CD14-positive monocyte (primary cell): ENCODE data around the gene LSM11. TPM values are rescaled to one million over a fixed set of nuclear protein-coding genes. Genes with fewer than 3 reads are reported as not detected.
A peak's percentile ranks its signal among the peaks of the same experiment; 100 is the strongest.

Experiments
- DNase-seq, 3 donors: peaks; one replicate each; pipeline ENCODE4 v3.0.0-alpha.2; 2011 to 2022
- H2AFZ ChIP-seq: 2 replicates; pipeline ENCODE4 v1.6.0; 2012; ENCODE audit warnings: mild to moderate bottlenecking, low read depth, low read length, inconsistent platforms; ENCODE audit not compliant: insufficient read depth, poor library complexity, severe bottlenecking
- H3K27ac ChIP-seq, 2 donors: 1 replicate in 1 of 2; 2 replicates in 1 of 2; pipeline ENCODE4 v1.5.1; 2012 to 2013; ENCODE audit warnings: low read length in 2 of 2, control low read depth in 1 of 2, inconsistent platforms in 1 of 2, low read depth in 1 of 2, mild to moderate bottlenecking in 1 of 2
- H3K27me3 ChIP-seq, 2 donors: one replicate each; pipeline versions ENCODE4 v1.6.0 to v1.6.1; 2011 to 2013; ENCODE audit warnings: low read length in 2 of 2; ENCODE audit not compliant: control insufficient read depth in 2 of 2, insufficient read depth in 2 of 2
- H3K36me3 ChIP-seq, 2 donors: replicated peaks in 1 of 2; 1 replicate in 1 of 2; 2 replicates in 1 of 2; pipeline versions ENCODE4 v1.5.1 to v1.6.1; 2012 to 2013; ENCODE audit warnings: low read length in 2 of 2, control low read depth in 1 of 2, inconsistent platforms in 1 of 2, mild to moderate bottlenecking in 1 of 2; ENCODE audit not compliant: insufficient read depth in 2 of 2, control insufficient read depth in 1 of 2
- H3K4me1 ChIP-seq, 2 donors: 1 replicate in 1 of 2; 2 replicates in 1 of 2; pipeline versions ENCODE4 v1.5.1 to v1.6.1; 2012 to 2013; ENCODE audit warnings: low read length in 2 of 2, control low read depth in 1 of 2, inconsistent platforms in 1 of 2, mild to moderate bottlenecking in 1 of 2, moderate library complexity in 1 of 2; ENCODE audit not compliant: insufficient read depth in 2 of 2, control insufficient read depth in 1 of 2
- H3K4me2 ChIP-seq: replicated peaks from 2 replicates; pipeline ENCODE3; 2012; ENCODE audit warnings: low read length, moderate library complexity, mild to moderate bottlenecking; ENCODE audit not compliant: poor library complexity, severe bottlenecking; ENCODE audit errors: extremely low read depth
- H3K4me3 ChIP-seq, 3 experiments: fragments of 200-600 bp in 1 of 3; sonication (generic) in 1 of 3; replicated peaks in 1 of 3; 1 replicate in 2 of 3; 2 replicates in 1 of 3; pipeline ENCODE4 v1.5.1; 2011 to 2013; ENCODE audit warnings: low read length in 3 of 3, mild to moderate bottlenecking in 3 of 3, control low read depth in 2 of 3, low read depth in 2 of 3, inconsistent platforms in 1 of 3, moderate library complexity in 1 of 3
- H3K79me2 ChIP-seq: 2 replicates; pipeline ENCODE4 v1.6.0; 2012; ENCODE audit warnings: mild to moderate bottlenecking, control low read depth, inconsistent platforms, low read length, moderate library complexity; ENCODE audit not compliant: insufficient read depth
- H3K9ac ChIP-seq: 2 replicates; pipeline ENCODE4 v1.6.0; 2017; ENCODE audit warnings: low read length, mild to moderate bottlenecking; ENCODE audit not compliant: insufficient read depth, poor library complexity, severe bottlenecking
- H3K9me3 ChIP-seq, 2 donors: replicated peaks in 1 of 2; 1 replicate in 1 of 2; 2 replicates in 1 of 2; pipeline versions ENCODE4 v1.5.1 to v1.6.1; 2012 to 2013; ENCODE audit warnings: low read length in 2 of 2, control low read depth in 1 of 2; ENCODE audit not compliant: control insufficient read depth in 1 of 2, insufficient read depth in 1 of 2
- H4K20me1 ChIP-seq: 2 replicates; pipeline ENCODE4 v1.6.0; 2012; ENCODE audit warnings: mild to moderate bottlenecking, low read length, control low read depth, moderate library complexity; ENCODE audit not compliant: insufficient read depth
- H3K27ac Mint-ChIP-seq, 7 donors: one replicate each; pipeline ENCODE4 v1.8.0; 2020; ENCODE audit warnings: mild to moderate bottlenecking in 7 of 7, mixed read lengths in 7 of 7, moderate library complexity in 6 of 7, inconsistent platforms in 2 of 7
- H3K27me3 Mint-ChIP-seq, 3 donors: one replicate each; pipeline ENCODE4 v1.8.0; 2021 to 2022; ENCODE audit warnings: low read depth in 3 of 3, mild to moderate bottlenecking in 3 of 3, mixed read lengths in 3 of 3, moderate library complexity in 3 of 3, inconsistent platforms in 1 of 3
- H3K36me3 Mint-ChIP-seq, 2 donors: one replicate each; pipeline ENCODE4 v1.8.0; 2020; ENCODE audit warnings: mixed read lengths in 2 of 2, inconsistent platforms in 1 of 2, mild to moderate bottlenecking in 1 of 2
- H3K4me1 Mint-ChIP-seq: one replicate; pipeline ENCODE4 v1.8.0; 2020; ENCODE audit warnings: mild to moderate bottlenecking, mixed read lengths
- H3K4me3 Mint-ChIP-seq, 2 donors: one replicate each; pipeline ENCODE4 v1.8.0; 2020; ENCODE audit warnings: mild to moderate bottlenecking in 2 of 2, mixed read lengths in 2 of 2, moderate library complexity in 1 of 2
- H3K9me3 Mint-ChIP-seq, 7 donors: one replicate each; pipeline ENCODE4 v1.8.0; 2020 to 2022; ENCODE audit warnings: mixed read lengths in 7 of 7, mild to moderate bottlenecking in 6 of 7, moderate library complexity in 6 of 7, inconsistent platforms in 2 of 7
- CTCF ChIP-seq: fragments of 200-600 bp; IDR thresholded peaks from one replicate; pipeline ENCODE4 v1.8.0; 2022; ENCODE audit warnings: antibody characterized with exemption, mild to moderate bottlenecking
- WGBS: methylation state at CpG from one replicate; pipeline ENCODE4 v1.1.5; 2013; ENCODE audit warnings: missing lambda C conversion rate; ENCODE audit not compliant: insufficient coverage; 5-methylcytosine and 5-hydroxymethylcytosine counted together
- intact Hi-C, 2 donors: fragments of 100-400 bp; cut with micrococcal nuclease; formaldehyde crosslinking; loops; one replicate each; pipeline versions ENCODE4 v1.15.0 to v1.15.1; 2023
- polyA plus RNA-seq, 3 donors: library from polyadenylated mRNA; depleted of rRNA in 1 of 3; unstranded in 2 of 3; stranded (reverse) in 1 of 3; fragments of 300-500 nt in 2 of 3; fragments of >200 nt in 1 of 3; fragmentation: Illumina TruSeq in 2 of 3; gene quantifications; 1 replicate in 2 of 3; 2 replicates in 1 of 3; pipeline ENCODE4 v1.2.3, GENCODE V29; 2012 to 2021

LSM11 gene
- polyA plus RNA-seq, 3 donors = 0.28 to 1.3 (median 0.41) TPM

GRCh38 chr5:157732596-157733262 is 10.8 kb upstream of the LSM11 start:
- Histone ChIP-seq H4K20me1 (no peaks in the 10 kb centered on the region), H3K79me2 (no peaks in the 10 kb centered on the region), H2AFZ (no peak overlapping the region), H3K9me3 (no peaks in the 10 kb centered on the region), H3K36me3 (peaks cover 22 to 48% of the 10 kb centered on the region in 2 donors), H3K9ac (no peak overlapping the region), H3K27me3 (no peaks in the 10 kb centered on the region), H3K4me1 (peaks cover 6 to 10% of the 10 kb centered on the region in 2 donors), H3K4me2 (no peak overlapping the region), H3K4me3 (no peak overlapping the region), H3K27ac (no peak overlapping the region)
- TF ChIP-seq CTCF = no peak
- Mint-ChIP-seq H3K9me3 (no peaks in the 10 kb centered on the region), H3K36me3 (peaks cover 40 to 45% of the 10 kb centered on the region in 2 donors), H3K27ac (no peak overlapping the region), H3K4me3 (no peak overlapping the region), H3K27me3 (peaks cover 0 to 2% (median 0%) of the 10 kb centered on the region in 3 donors), H3K4me1 (peaks cover 8% of the 10 kb centered on the region)
- intact Hi-C loops = loop anchor here in 1 of 2 donors (5.0 kb wide), 2 partner anchors 60 to 240 kb away; partner anchors contain the start of gene C5orf52
- no peak for DNase-seq
- WGBS = 100% methylated on average over 2 of the region's 8 CpGs

GRCh38 chr5:157734436-157734835 is 9.1 kb upstream of the LSM11 start:
- Histone ChIP-seq H3K27ac (no peak overlapping the region), H3K4me1 (peaks cover 6 to 10% of the 10 kb centered on the region in 2 donors), H3K4me2 (no peak overlapping the region), H3K4me3 (no peak overlapping the region), H4K20me1 (no peaks in the 10 kb centered on the region), H3K9me3 (no peaks in the 10 kb centered on the region), H3K79me2 (no peaks in the 10 kb centered on the region), H3K27me3 (no peaks in the 10 kb centered on the region), H3K9ac (no peak overlapping the region), H3K36me3 (peaks cover 28 to 65% of the 10 kb centered on the region in 2 donors), H2AFZ (no peak overlapping the region)
- 100% methylated on average over 6 of the region's 7 CpGs for WGBS
- Mint-ChIP-seq H3K27me3 (peaks cover 0 to 2% (median 0%) of the 10 kb centered on the region in 3 donors), H3K4me1 (peaks cover 8% of the 10 kb centered on the region), H3K27ac (peak overlapping the region in 1 of 7 donors; percentile 74), H3K4me3 (no peak overlapping the region), H3K36me3 (peaks cover 51 to 58% of the 10 kb centered on the region in 2 donors), H3K9me3 (no peaks in the 10 kb centered on the region)
- TF ChIP-seq CTCF = no peak
- DNase-seq = no peak
- intact Hi-C loops = loop anchor here in 1 of 2 donors (5.0 kb wide), 2 partner anchors 62 to 242 kb away; partner anchors contain the start of gene C5orf52
